Measurements from ENCODE around the gene PPP1R1C.

DNA sequence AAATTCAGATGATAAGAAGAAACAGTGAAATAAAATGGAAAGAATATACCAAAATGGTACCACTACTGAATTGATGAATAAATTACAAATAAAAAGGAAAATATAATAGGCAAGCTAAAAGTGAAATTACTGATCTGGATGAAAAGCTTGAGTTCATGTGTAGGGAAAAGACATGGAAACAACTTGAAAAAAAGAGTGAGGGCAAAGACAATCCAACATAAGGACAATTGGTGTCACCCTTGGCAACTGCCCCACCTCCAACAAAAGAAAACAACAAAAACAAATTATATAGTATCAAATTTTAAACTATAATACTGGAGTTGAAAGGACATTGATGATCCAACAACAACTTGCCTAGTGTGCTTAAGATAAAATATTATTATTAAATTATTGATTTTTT lies 37.6 kb downstream of the PPP1R1C start:
- TF ChIP-seq CTCF (IDR thresholded peaks at IDR 0.05) (no peak), POLR2A (IDR thresholded peaks at IDR 0.05) (no peak)
